Omental fat pad (tissue), 4 donors: ENCODE data around the gene MORN5. TPM values are rescaled to one million over a fixed set of nuclear protein-coding genes. Genes with fewer than 3 reads are reported as not detected.

ENCODE experiments used
- ATAC-seq: fragments of 150-250 bp; one replicate; pipeline ENCODE4 v1.9.1; 2016; ENCODE audit warnings: mild to moderate bottlenecking, moderate library complexity; ENCODE audit not compliant: low FRiP score
- DNase-seq: peaks from one replicate; pipeline ENCODE4 v3.0.0-alpha.2; 2019; ENCODE audit warnings: low spot score
- total RNA-seq, 4 donors: library from RNA; depleted of rRNA; stranded (reverse); fragments of >200 nt; gene quantifications; one replicate each; pipeline ENCODE4 v1.1.0, GENCODE V29; 2016
- TF ChIP-seq, protein P1 (sequence below), 3 donors: fragments of 450-650 bp; IDR thresholded peaks; one replicate each; pipeline ENCODE4 v1.5.1; 2016 to 2017; ENCODE audit warnings: antibody characterized with exemption in 3 of 3, mild to moderate bottlenecking in 3 of 3, moderate library complexity in 2 of 3

The MORN5 gene
- total RNA-seq, 4 donors from 2014 or later, result not detected

DNA sequence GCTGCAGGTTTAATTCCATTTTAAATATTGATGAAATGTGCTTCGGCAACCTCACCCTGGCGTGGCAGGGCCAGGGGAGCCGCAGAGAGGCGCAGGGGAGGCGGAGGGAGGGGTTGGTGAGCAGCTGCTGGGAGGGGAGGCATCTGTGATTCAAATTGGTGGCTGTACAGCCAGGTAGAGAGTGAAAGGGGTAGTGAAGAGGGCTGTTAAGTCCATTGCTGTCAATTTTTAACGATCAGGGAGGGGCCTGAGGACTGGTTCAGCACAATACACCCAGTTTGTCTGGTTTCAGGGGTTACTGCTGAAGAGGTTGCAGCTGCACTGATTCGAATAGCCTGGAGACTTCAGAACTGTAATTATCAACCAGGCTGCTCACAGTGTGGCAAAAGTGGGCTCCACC, 37.7 kb downstream of the MORN5 start:
- ATAC-seq (no peak), DNase-seq (no peak)
- TF ChIP-seq, protein P1, sequence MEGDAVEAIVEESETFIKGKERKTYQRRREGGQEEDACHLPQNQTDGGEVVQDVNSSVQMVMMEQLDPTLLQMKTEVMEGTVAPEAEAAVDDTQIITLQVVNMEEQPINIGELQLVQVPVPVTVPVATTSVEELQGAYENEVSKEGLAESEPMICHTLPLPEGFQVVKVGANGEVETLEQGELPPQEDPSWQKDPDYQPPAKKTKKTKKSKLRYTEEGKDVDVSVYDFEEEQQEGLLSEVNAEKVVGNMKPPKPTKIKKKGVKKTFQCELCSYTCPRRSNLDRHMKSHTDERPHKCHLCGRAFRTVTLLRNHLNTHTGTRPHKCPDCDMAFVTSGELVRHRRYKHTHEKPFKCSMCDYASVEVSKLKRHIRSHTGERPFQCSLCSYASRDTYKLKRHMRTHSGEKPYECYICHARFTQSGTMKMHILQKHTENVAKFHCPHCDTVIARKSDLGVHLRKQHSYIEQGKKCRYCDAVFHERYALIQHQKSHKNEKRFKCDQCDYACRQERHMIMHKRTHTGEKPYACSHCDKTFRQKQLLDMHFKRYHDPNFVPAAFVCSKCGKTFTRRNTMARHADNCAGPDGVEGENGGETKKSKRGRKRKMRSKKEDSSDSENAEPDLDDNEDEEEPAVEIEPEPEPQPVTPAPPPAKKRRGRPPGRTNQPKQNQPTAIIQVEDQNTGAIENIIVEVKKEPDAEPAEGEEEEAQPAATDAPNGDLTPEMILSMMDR (IDR thresholded peaks at IDR 0.05), result no peak

DNA sequence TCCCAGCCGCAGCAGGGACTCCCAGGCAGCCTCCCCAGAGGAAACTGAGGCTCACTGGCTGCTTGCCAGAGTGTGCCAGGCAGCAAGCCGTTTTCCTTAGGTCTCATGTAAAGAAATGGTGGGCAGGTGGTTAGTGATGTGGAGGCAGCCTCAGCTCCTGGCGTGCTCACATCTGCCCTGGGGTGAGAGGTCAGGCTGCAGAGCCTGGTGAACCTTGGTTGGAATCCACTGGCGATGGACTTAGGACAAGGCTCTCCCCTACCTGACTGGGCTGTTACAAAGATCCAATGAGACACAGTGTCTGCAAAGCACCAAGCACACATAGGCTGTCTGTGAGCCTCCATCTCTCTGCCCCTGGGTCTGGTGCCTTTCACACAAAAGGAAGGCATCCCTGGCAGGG, 38.2 kb downstream of the MORN5 start:
- DNase-seq (no peak), ATAC-seq (no peak)
- TF ChIP-seq, protein P1 (IDR thresholded peaks at IDR 0.05), result no peak

DNA sequence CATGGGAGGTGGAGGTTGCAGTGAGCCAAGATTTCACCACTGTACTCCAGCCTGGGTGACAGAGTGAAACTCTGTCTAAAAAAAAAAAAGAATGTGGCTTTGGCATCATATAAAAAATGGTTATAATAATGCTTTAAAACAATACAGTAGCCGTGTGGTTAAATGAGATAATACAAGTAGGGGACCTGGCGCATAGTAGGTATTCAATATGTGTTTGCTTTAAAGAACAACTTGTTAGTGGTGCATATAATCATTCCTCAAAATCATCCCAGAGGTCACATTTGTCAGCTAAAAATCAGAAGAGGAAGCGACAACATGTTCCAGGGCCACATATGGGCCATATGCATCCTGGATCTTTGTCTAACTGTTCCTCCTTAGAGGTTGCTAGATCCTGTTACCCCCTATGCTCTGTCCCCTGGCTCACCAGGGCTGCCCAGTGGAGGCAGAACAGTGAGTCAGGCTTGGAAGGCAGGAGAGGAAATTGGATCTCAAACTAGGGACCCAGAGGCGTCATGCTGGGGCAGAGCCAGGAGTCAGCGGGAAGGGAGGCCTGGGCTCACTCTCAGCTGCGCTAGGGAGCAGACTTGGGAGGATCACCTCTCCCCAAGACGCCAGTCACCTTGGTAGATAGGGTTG, 41.4 kb downstream of the MORN5 start:
- TF ChIP-seq, protein P1 (IDR thresholded peaks at IDR 0.05), result no peak

DNA sequence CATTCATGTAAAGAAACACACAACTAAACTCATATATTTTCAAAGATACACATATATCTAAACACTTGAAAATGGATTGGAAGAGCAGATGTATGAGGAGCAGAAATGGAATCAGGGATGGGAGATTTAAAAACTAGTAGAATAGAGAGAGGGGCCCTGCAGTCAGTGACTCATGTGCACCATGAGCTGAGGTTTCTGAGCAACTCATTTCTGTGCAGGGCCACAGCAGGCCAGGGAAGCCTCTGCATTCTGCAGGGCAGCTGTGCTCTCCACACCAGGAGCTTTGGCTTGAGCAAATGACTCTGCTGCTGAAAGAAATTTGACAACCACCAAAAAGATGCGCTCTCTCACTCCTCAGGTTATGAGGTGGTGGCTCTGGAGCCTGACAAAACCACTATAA, 41.9 kb downstream of the MORN5 start:
- no peak for DNase-seq
- TF ChIP-seq, protein P1 (IDR thresholded peaks at IDR 0.05), result no peak
- ATAC-seq, result no peak

More for the DNA sequence above, 41.4 kb downstream of the MORN5 start:
- ATAC-seq (no peak), DNase-seq (no peak)

DNA sequence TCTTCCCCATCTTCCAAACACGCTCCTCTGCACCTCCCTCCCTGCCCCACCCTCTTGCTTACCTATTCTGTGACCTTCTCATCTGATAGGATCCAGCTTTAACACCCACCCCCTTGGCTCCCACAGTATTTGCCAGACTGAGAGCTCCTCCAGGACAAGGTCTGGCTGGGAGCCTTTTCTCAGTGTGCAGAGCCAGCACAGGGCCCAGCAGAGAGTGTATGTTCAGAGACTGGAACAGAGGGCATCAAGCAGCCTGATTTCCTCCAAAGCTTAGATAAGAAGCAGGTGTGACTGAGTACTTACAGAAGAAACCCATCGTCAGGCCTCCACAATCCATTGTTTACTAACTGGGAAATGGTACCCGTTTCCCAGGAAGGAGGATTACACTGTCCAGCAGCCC, 42.4 kb downstream of the MORN5 start:
- ATAC-seq (no peak), DNase-seq (no peak)
- TF ChIP-seq, protein P1 (IDR thresholded peaks at IDR 0.05), result no peak

DNA sequence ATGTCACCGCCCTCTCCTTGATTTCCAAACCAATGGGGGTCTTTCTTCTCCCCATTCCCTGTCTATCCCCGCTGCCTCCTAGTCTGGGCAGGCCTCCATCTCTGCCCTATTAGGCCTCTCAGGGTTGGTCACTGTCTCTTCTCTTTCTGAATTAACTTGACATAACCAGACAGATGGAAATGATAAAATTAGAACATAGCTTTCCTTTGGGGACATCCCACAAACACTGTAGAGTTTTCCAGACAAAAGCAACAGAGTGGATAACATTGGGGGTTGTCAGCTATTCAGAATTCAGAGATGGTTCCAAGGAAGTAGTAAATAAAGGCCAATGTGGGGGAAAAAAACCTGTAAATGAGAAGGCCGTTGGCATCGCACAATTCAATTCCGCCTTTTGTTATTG, 44.3 kb downstream of the MORN5 start:
- no peak for ATAC-seq
- no peak for DNase-seq
- TF ChIP-seq, protein P1 (IDR thresholded peaks at IDR 0.05), result no peak

DNA sequence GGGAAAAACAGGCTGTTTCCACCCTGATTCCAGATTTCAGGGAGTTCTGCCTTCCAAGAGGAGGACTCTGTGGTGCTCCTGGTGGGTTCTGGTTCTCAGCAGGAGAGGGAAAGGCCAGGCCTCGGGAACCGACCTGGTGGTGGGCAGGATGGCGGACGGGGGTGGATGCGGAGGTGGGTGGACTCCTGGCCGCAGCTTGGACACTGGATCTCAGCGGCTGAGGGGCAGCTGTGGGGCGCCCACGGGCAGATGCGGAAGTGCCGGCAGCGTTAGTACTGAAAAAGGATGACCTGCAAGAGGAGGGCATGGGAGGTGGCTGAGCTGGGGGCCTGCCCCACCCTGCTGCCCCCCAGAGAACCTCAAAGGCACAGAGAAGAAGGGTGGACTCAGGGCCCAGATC, 44.8 kb downstream of the MORN5 start:
- TF ChIP-seq, protein P1 (IDR thresholded peaks at IDR 0.05), result no peak
- DNase-seq (no peak), ATAC-seq (no peak)
